ENCODE data around the gene WWOX. TPM values are rescaled to one million over a fixed set of nuclear protein-coding genes. Genes with fewer than 3 reads are reported as not detected.

Gene WWOX
- total and polyA plus RNA-seq, 2 donors = 15.4 to 23.9 TPM

GRCh38 chr16:78969721-78970120, 870.3 kb downstream of the WWOX start:
- Histone ChIP-seq H3K36me3 (ENCODE audit: control insufficient read depth in 2 of 2, insufficient read depth in 2 of 2, low read length in 1 of 2) (no peaks in the 10 kb centered on the region), H3K4me1 (ENCODE audit: control insufficient read depth in 2 of 2, insufficient read depth in 2 of 2, low read length in 2 of 2) (no peaks in the 10 kb centered on the region), H3K27ac (ENCODE audit: low read depth in 1 of 2, low read length in 1 of 2) (no peak overlapping the region), H3K9me3 (ENCODE audit: control insufficient read depth in 2 of 2, insufficient read depth in 1 of 2, low read length in 1 of 2) (peaks cover 0 to 5% of the 10 kb centered on the region in 2 donors), H3K27me3 (ENCODE audit: control insufficient read depth in 2 of 2, insufficient read depth in 1 of 2, low read length in 1 of 2) (no peaks in the 10 kb centered on the region), H3K4me3 (ENCODE audit: low read length in 2 of 2) (no peak overlapping the region)
- no peak for DNase-seq (ENCODE audit: low read depth in 6 of 9, low spot score in 9 of 9)
- WGBS = 60% methylated on average over 3 of the region's 3 CpGs

DNA sequence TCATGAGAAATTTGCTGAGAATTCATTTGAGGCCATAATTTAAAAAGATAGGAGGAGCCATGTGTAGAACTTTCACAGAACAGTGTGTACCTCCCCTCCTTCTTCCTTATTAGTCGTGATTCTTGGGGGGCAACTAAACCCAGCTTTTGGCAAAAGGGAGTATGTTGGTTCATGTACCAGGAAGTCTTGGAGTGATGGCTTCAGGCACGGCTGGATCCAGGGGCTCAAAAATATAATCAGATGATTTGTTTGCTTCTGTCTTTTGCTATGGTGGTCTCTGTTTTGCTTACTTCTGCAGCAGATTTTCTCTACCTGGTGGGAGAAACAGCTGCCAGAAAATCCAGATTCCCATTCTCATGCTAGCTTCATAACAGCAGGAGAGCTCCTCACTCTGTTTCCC, 871.2 kb downstream of the WWOX start:
- no peak overlapping the region for H3K27ac ChIP-seq (ENCODE audit: low read depth in 1 of 2, low read length in 1 of 2)
- DNase-seq (ENCODE audit: low read depth in 6 of 9, low spot score in 9 of 9) = no peak
- 99% methylated on average over 2 of the region's 2 CpGs for WGBS
- H3K9me3 ChIP-seq (ENCODE audit: control insufficient read depth in 2 of 2, insufficient read depth in 1 of 2, low read length in 1 of 2) = peaks cover 0 to 5% of the 10 kb centered on the region in 2 donors
- H3K4me3 ChIP-seq (ENCODE audit: low read length in 2 of 2) = no peak overlapping the region
- H3K27me3 ChIP-seq (ENCODE audit: control insufficient read depth in 2 of 2, insufficient read depth in 1 of 2, low read length in 1 of 2) = no peaks in the 10 kb centered on the region
- no peaks in the 10 kb centered on the region for H3K4me1 ChIP-seq (ENCODE audit: control insufficient read depth in 2 of 2, insufficient read depth in 2 of 2, low read length in 2 of 2)
- H3K36me3 ChIP-seq (ENCODE audit: control insufficient read depth in 2 of 2, insufficient read depth in 2 of 2, low read length in 1 of 2) = no peaks in the 10 kb centered on the region

GRCh38 chr16:78972006-78972405, 872.6 kb downstream of the WWOX start:
- WGBS = 95% methylated on average over 10 of the region's 10 CpGs

GRCh38 chr16:78972986-78973385, 873.5 kb downstream of the WWOX start:
- WGBS = 97% methylated on average over 13 of the region's 13 CpGs
- H3K36me3 ChIP-seq (ENCODE audit: control insufficient read depth in 2 of 2, insufficient read depth in 2 of 2, low read length in 1 of 2) = no peaks in the 10 kb centered on the region
- DNase-seq (ENCODE audit: low read depth in 6 of 9, low spot score in 9 of 9) = no peak
- H3K27me3 ChIP-seq (ENCODE audit: control insufficient read depth in 2 of 2, insufficient read depth in 1 of 2, low read length in 1 of 2) = no peaks in the 10 kb centered on the region
- H3K9me3 ChIP-seq (ENCODE audit: control insufficient read depth in 2 of 2, insufficient read depth in 1 of 2, low read length in 1 of 2) = peaks cover 0 to 2% of the 10 kb centered on the region in 2 donors
- no peaks in the 10 kb centered on the region for H3K4me1 ChIP-seq (ENCODE audit: control insufficient read depth in 2 of 2, insufficient read depth in 2 of 2, low read length in 2 of 2)
- no peak overlapping the region for H3K27ac ChIP-seq (ENCODE audit: low read depth in 1 of 2, low read length in 1 of 2)
- H3K4me3 ChIP-seq (ENCODE audit: low read length in 2 of 2) = no peak overlapping the region

More at GRCh38 chr16:78972006-78972405, 872.6 kb downstream of the WWOX start:
- DNase-seq (ENCODE audit: low read depth in 6 of 9, low spot score in 9 of 9) = no peak
- Histone ChIP-seq H3K27ac (ENCODE audit: low read depth in 1 of 2, low read length in 1 of 2) (no peak overlapping the region), H3K4me3 (ENCODE audit: low read length in 2 of 2) (no peak overlapping the region), H3K9me3 (ENCODE audit: control insufficient read depth in 2 of 2, insufficient read depth in 1 of 2, low read length in 1 of 2) (peaks cover 0 to 5% of the 10 kb centered on the region in 2 donors), H3K4me1 (ENCODE audit: control insufficient read depth in 2 of 2, insufficient read depth in 2 of 2, low read length in 2 of 2) (no peaks in the 10 kb centered on the region), H3K27me3 (ENCODE audit: control insufficient read depth in 2 of 2, insufficient read depth in 1 of 2, low read length in 1 of 2) (no peaks in the 10 kb centered on the region), H3K36me3 (ENCODE audit: control insufficient read depth in 2 of 2, insufficient read depth in 2 of 2, low read length in 1 of 2) (no peaks in the 10 kb centered on the region)

DNA sequence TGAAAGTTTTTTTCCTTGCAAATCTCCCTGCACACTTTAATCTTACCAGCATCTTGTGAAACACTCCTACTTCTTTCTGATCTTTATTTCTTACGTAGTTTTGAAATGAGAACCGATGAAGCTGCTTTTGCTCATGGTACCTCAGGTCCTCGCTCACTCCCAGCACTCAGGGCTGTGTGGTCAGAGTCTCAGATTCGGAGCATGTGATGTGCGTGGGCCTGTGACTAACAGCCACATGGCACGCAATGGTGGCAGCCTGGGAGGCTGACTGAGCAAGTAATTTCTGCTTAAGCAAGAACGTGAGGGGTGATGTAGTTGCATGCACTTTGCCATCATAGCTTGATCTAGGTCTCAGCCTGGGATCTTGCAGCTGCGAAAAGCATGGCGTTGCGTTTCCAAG, 876.8 kb downstream of the WWOX start:
- no peaks in the 10 kb centered on the region for H3K9me3 ChIP-seq (ENCODE audit: control insufficient read depth in 2 of 2, insufficient read depth in 1 of 2, low read length in 1 of 2)
- H3K27me3 ChIP-seq (ENCODE audit: control insufficient read depth in 2 of 2, insufficient read depth in 1 of 2, low read length in 1 of 2) = no peaks in the 10 kb centered on the region
- DNase-seq (ENCODE audit: low read depth in 6 of 9, low spot score in 9 of 9) = no peak
- 99% methylated on average over 10 of the region's 10 CpGs for WGBS
- no peak overlapping the region for H3K27ac ChIP-seq (ENCODE audit: low read depth in 1 of 2, low read length in 1 of 2)
- H3K4me1 ChIP-seq (ENCODE audit: control insufficient read depth in 2 of 2, insufficient read depth in 2 of 2, low read length in 2 of 2) = no peaks in the 10 kb centered on the region
- no peaks in the 10 kb centered on the region for H3K36me3 ChIP-seq (ENCODE audit: control insufficient read depth in 2 of 2, insufficient read depth in 2 of 2, low read length in 1 of 2)
- no peak overlapping the region for H3K4me3 ChIP-seq (ENCODE audit: low read length in 2 of 2)

DNA sequence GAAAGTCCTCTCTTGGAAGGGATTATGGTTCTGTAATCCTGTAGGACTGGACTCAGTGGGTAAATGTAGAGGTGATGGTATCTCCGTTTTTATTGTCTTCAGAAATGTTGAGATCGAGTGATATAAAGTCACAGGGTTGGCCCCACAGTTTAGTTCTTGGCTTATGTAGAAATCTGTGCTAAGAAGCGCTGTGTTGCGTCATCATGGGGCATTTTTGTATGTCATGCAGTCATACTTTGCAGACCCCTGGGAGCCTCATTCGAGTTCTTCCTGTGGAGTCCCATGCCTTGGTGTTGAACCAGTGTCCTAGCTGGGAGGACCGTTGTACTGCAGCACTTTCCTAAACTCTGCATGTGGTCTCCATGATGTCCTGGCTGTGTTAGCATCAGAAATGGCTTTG, 881.4 kb downstream of the WWOX start:
- H3K4me1 ChIP-seq (ENCODE audit: control insufficient read depth in 2 of 2, insufficient read depth in 2 of 2, low read length in 2 of 2) = no peaks in the 10 kb centered on the region
- H3K27ac ChIP-seq (ENCODE audit: low read depth in 1 of 2, low read length in 1 of 2) = no peak overlapping the region
- 98% methylated on average over 6 of the region's 6 CpGs for WGBS
- no peaks in the 10 kb centered on the region for H3K36me3 ChIP-seq (ENCODE audit: control insufficient read depth in 2 of 2, insufficient read depth in 2 of 2, low read length in 1 of 2)
- no peaks in the 10 kb centered on the region for H3K9me3 ChIP-seq (ENCODE audit: control insufficient read depth in 2 of 2, insufficient read depth in 1 of 2, low read length in 1 of 2)
- H3K4me3 ChIP-seq (ENCODE audit: low read length in 2 of 2) = no peak overlapping the region
- no peaks in the 10 kb centered on the region for H3K27me3 ChIP-seq (ENCODE audit: control insufficient read depth in 2 of 2, insufficient read depth in 1 of 2, low read length in 1 of 2)
- no peak for DNase-seq (ENCODE audit: low read depth in 6 of 9, low spot score in 9 of 9)

- Histone ChIP-seq H3K27ac (ENCODE audit: low read depth in 1 of 2, low read length in 1 of 2) (no peak overlapping the region), H3K4me1 (ENCODE audit: control insufficient read depth in 2 of 2, insufficient read depth in 2 of 2, low read length in 2 of 2) (no peaks in the 10 kb centered on the region), H3K27me3 (ENCODE audit: control insufficient read depth in 2 of 2, insufficient read depth in 1 of 2, low read length in 1 of 2) (no peaks in the 10 kb centered on the region), H3K36me3 (ENCODE audit: control insufficient read depth in 2 of 2, insufficient read depth in 2 of 2, low read length in 1 of 2) (no peaks in the 10 kb centered on the region), H3K9me3 (ENCODE audit: control insufficient read depth in 2 of 2, insufficient read depth in 1 of 2, low read length in 1 of 2) (no peaks in the 10 kb centered on the region), H3K4me3 (ENCODE audit: low read length in 2 of 2) (no peak overlapping the region)
- WGBS = 92% methylated on average over 10 of the region's 10 CpGs
- no peak for DNase-seq (ENCODE audit: low read depth in 6 of 9, low spot score in 9 of 9)
Observed at GRCh38 chr16:78982096-78982744, 882.8 kb downstream of the WWOX start.

DNA sequence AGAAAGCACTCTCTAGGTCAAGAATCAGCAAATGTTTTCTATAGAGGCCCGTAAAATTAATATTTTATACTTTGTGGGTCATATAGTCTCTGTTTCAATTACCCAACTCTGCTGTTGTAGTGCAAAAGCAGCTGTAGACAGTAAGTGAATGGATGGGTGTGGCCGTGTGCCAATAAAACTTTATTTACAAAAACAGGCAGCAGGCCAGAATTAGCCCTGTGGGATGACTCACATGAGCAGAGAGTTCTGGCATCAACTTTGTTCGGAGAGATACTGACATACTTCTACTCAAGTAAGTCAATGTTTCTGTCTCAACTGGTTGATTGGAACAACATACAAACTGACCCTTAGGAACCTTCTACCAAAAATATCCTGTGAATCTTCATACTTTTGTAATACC, 884.9 kb downstream of the WWOX start:
- H3K4me3 ChIP-seq (ENCODE audit: low read length in 2 of 2) = no peak overlapping the region
- 98% methylated on average over 3 of the region's 3 CpGs for WGBS
- DNase-seq (ENCODE audit: low read depth in 6 of 9, low spot score in 9 of 9) = no peak
- no peaks in the 10 kb centered on the region for H3K27me3 ChIP-seq (ENCODE audit: control insufficient read depth in 2 of 2, insufficient read depth in 1 of 2, low read length in 1 of 2)
- no peaks in the 10 kb centered on the region for H3K36me3 ChIP-seq (ENCODE audit: control insufficient read depth in 2 of 2, insufficient read depth in 2 of 2, low read length in 1 of 2)
- no peaks in the 10 kb centered on the region for H3K4me1 ChIP-seq (ENCODE audit: control insufficient read depth in 2 of 2, insufficient read depth in 2 of 2, low read length in 2 of 2)
- H3K27ac ChIP-seq (ENCODE audit: low read depth in 1 of 2, low read length in 1 of 2) = no peak overlapping the region
- H3K9me3 ChIP-seq (ENCODE audit: control insufficient read depth in 2 of 2, insufficient read depth in 1 of 2, low read length in 1 of 2) = no peaks in the 10 kb centered on the region

DNA sequence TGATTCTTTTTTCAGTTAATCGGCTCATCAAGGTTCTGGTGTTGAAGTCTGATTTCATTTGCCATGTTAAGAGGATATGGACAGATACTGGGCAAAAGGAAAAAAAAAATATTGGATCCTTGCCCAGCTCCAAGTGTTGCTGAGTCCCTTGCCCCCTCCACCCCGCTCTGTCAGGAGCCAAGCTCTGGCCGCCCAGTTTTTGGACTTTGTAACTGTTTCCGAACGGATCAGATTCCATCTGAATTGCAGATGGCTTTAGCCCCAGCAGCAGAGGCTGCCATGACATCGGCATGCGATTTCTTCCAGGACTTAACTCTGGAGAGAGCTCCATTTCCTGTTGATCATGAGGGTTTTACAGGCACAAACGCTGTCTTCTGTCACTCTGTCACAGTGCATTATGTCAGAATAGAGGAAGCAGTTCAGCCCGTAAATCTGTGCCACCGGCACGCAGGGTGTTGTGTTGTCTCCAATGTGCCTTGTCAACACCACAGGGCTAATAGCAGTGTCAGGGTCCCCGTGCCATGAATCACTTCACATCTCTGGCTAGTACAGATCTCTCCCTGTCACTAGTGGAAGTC, 885.5 kb downstream of the WWOX start:
- no peaks in the 10 kb centered on the region for H3K4me1 ChIP-seq (ENCODE audit: control insufficient read depth in 2 of 2, insufficient read depth in 2 of 2, low read length in 2 of 2)
- no peak overlapping the region for H3K4me3 ChIP-seq (ENCODE audit: low read length in 2 of 2)
- H3K36me3 ChIP-seq (ENCODE audit: control insufficient read depth in 2 of 2, insufficient read depth in 2 of 2, low read length in 1 of 2) = no peaks in the 10 kb centered on the region
- no peaks in the 10 kb centered on the region for H3K27me3 ChIP-seq (ENCODE audit: control insufficient read depth in 2 of 2, insufficient read depth in 1 of 2, low read length in 1 of 2)
- WGBS = 73% methylated on average over 12 of the region's 12 CpGs
- no peak for DNase-seq (ENCODE audit: low read depth in 6 of 9, low spot score in 9 of 9)
- H3K27ac ChIP-seq (ENCODE audit: low read depth in 1 of 2, low read length in 1 of 2) = no peak overlapping the region
- H3K9me3 ChIP-seq (ENCODE audit: control insufficient read depth in 2 of 2, insufficient read depth in 1 of 2, low read length in 1 of 2) = no peaks in the 10 kb centered on the region
